ENCODE data around the gene RGS9. TPM values are rescaled to one million over a fixed set of nuclear protein-coding genes. Genes with fewer than 3 reads are reported as not detected.

The RGS9 gene
- total RNA-seq, result 14.1 TPM

DNA sequence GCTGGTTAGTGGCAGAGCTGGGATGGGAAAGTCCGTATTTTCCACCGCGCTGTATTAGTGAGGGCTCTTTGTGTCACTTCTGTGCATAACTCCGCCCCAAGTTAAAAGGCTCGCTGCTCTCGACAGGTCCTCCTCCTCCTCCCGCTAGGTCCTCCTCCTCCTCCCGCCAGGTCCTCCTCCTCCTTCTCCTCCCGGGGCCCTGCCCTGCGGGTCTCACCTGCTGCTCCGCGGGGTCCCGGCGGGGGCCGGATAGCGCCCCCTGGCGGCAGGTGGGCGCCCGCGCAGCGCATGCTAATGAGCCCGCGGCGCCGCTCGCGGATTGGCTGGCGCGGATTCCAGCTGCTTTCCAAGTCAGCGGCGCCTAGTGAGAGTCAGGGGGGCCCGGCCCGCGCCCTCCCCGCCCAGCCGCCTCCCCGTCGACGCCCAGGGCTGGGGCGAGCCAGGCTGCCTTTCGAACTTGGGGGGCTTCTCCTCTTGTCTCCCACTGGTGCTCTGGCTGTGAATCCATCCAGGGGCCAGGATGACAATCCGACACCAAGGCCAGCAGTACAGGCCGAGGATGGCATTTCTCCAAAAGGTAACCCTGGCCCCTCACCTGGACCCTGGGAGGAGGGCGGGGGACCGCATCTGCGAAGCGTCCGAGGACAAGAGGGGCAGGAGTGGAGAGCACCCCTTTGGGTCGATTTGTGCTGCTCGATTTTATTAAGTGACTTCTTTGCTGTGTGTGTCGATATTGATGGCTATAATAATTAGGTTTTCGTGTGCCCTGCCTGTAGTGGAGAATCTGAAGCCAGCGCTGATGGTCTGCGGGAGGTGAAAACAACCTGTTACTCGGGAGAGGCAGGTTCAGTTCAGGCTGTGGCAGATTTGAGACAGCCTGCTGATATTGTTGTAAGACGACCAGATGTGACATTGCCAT lies at the start of gene RGS9:
Gene RGS9 (plus strand): TSS at position 350 of the 919 bp plus-strand sequence. CDS start 171 bp downstream, at position 521.

Small RNAs within 50 kb of the gene (small RNA-seq; reads per million reads assigned to genes)
- gene AC060771.1 (ENCODE audit: low replicate concordance), result not detected

Other genes with a start within 250 kb of the RGS9 start
- 37.9 TPM for gene LRRC37A3, start 217.9 kb upstream of the RGS9 start, total RNA-seq
- gene GNA13, start 80.6 kb upstream of the RGS9 start, total RNA-seq, result 94.5 TPM

Measured in parietal lobe (tissue), 2 donors.